Fibroblast of lung (primary cell): Measurements from ENCODE around the gene MSANTD3.

Experiments
- EZH2 ChIP-seq: IDR thresholded peaks from 2 replicates; pipeline ENCODE4 v1.5.1; 2012; ENCODE audit warnings: low read length, control low read depth, mild to moderate bottlenecking; ENCODE audit errors: missing control alignments
- TF ChIP-seq, protein P1 (sequence below), 2 donors: IDR thresholded peaks in 1 of 2; conservative IDR thresholded peaks in 1 of 2; 1 replicate in 1 of 2; 2 replicates in 1 of 2; pipeline ENCODE4 v1.5.1; 2011 to 2012; ENCODE audit warnings: low read length in 2 of 2, control low read depth in 1 of 2, inconsistent platforms in 1 of 2, low read depth in 1 of 2, mild to moderate bottlenecking in 1 of 2

DNA sequence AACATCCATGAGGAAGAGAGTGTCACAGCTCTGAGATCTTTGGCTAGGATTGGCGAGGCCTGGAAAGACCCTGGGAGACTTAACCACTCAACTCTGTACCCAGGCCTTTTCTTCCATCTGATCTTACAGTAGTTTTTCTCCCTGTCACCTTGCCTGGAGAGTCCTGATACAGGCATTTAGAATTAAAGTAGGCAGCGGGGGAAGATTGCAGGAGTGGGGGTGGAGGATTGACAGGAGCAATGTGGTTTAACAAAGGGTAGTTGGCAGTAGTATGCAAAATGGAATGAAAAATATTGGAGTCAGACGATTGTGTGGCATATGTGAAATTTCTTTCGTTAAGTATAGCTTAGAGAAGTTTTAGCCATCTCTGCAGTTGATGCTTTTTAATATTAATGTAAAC is 62.9 kb downstream of the MSANTD3 start:
- TF ChIP-seq, protein P1, sequence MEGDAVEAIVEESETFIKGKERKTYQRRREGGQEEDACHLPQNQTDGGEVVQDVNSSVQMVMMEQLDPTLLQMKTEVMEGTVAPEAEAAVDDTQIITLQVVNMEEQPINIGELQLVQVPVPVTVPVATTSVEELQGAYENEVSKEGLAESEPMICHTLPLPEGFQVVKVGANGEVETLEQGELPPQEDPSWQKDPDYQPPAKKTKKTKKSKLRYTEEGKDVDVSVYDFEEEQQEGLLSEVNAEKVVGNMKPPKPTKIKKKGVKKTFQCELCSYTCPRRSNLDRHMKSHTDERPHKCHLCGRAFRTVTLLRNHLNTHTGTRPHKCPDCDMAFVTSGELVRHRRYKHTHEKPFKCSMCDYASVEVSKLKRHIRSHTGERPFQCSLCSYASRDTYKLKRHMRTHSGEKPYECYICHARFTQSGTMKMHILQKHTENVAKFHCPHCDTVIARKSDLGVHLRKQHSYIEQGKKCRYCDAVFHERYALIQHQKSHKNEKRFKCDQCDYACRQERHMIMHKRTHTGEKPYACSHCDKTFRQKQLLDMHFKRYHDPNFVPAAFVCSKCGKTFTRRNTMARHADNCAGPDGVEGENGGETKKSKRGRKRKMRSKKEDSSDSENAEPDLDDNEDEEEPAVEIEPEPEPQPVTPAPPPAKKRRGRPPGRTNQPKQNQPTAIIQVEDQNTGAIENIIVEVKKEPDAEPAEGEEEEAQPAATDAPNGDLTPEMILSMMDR (conservative IDR thresholded peaks at IDR 0.05 in 1 of 2, IDR thresholded peaks at IDR 0.05 in 1 of 2; ENCODE audit: low read depth in 1 of 2, low read length in 2 of 2), result no peak
- TF ChIP-seq EZH2, result no peak
